NCI-H187 (cell line): Measurements from ENCODE around the gene LMTK3.

Source experiments
- DNase-seq, 2 experiments: peaks; one replicate each; lab custom pipeline; 2025; lab: John Stamatoyannopoulos, UW

LMTK3 gene

DNA sequence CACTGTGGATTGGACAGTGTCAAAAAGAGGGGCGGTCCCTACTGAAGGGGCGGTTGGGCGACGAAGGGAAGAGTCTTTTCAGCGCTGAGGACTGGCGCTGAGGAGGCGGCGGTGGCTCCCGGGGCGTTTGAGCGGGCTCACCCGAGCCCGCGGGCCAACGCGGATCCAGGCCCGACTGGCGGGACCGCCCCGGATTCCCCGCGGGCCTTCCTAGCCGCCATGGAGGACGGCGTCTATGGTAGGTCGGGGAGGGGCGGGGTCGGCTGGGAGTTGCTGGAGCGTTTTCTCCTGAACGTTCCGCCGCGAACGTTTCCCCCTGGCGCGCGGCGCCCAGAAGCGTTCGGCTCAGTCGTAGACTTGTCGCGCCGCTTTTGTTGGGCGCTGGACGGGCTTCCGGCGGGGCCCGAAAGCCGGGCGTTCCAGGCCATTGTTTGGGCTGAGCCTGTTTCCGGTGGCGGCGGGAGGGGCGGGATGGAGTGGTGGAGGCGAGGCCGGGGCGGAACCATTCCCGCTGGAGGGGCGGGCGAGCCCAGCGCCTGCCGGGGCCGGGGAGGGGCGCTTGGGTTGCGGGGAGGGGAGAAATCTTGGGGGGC lies 42.2 kb downstream of the LMTK3 start, which contains the start of gene CYTH2:
Gene CYTH2, plus strand, starts transcription at position 81 of the 593 bp plus-strand sequence. Its CDS starts 139 bp downstream, at position 220.
- DNase-seq, result peak; percentile 66 to 78

DNA sequence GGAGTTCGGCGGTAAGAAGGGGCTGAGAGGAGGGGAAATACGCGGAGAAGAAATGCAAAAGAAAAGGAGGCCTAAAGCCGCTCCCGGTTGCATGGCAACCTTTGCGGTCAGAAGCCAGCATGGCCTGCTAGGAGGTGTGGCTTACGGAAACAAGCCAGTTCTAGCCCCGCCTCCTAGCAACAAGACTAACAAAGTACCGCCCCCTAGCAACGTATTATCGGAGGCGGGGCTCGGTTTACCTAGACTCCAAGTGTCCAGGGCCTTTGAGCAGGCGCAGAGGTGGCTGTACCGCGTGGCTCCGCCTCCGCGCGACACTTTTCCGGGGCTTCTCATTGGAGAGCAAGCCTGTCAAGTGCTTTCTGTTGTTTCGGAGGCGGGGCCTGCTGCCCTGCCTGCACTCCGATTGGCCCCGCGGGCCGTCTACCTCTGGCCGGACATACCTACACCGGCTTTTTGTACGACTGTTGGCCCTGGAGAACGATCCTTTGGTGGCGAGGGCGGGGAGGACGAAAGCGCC lies 42.8 kb downstream of the LMTK3 start:
- DNase-seq, result peak; percentile 100

DNA sequence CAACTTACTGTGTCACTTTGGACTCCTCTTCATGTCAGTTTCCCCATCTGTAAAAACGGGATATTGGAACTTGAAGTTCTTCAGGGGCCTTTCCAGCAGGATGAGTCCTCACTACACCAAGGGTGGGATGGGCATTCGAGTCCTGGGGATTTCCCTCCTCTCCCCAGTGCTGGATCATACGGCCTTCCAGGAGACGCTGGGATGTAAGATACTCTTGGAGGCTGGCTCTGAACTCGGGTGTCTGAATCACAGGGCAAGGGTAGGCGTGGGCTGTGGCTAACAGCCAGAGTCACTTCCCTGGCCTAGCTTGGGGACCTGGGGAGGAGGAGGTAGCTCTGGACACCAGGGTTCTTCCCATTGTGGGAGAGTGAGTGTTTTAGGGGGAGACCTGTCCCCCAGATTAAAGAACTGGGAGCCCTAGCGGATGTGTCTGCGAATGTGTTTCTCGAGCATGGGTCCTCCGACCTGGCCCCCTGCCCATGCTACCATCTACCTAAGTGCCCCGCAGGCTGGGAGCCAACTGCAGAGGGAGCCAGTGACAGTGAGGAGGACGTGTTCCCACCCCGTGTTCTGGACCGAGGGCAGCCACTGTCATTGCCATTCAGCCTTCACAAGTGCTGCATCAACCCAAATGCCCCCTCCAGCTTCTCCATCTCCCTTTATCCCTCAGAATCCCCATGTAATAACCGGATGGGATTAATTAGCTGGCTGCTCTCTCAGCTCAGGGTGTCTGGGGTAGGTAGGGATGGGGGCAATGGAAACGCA lies 44.9 kb downstream of the LMTK3 start:
- no peak for DNase-seq

DNA sequence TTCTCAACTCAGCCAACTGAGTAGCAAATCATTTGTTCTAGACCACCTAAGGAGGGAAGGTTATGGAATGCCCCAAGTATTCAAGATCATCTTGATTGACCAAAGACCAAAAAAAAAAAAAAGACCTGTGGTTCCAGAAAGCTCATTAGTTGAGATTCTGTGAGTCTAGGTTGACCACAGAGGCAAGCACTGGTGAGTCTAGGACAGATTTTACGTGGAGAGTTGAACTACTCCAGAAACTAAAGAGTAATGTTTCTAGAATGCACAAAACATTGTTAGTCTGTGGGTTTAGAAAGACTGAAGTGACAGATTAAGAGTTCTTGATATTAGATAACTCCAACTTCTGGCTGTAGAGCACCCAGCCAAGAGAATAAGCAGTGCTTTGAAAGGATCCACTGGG lies 46.4 kb downstream of the LMTK3 start:
- no peak for DNase-seq

DNA sequence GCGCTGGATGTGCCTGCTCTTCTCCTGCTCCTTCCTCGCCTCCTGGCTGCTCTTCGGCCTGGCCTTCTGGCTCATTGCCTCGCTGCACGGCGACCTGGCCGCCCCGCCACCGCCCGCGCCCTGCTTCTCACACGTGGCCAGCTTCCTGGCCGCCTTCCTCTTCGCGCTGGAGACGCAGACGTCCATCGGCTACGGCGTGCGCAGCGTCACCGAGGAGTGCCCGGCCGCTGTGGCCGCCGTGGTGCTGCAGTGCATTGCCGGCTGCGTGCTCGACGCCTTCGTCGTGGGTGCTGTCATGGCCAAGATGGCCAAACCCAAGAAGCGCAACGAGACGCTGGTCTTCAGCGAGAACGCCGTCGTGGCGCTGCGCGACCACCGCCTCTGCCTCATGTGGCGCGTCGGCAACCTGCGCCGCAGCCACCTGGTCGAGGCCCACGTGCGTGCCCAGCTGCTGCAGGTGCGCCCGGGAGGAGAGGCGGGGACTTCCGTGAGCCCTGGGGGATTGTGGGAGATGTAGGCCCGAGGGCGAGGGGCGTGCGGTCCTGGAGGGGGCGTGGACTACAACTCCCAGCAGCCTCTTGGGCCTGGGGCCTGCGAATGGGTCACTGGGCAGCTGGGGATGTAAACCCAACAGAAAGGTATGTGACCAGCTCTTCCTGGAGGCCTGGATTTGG lies 49.5 kb downstream of the LMTK3 start:
- no peak for DNase-seq

DNA sequence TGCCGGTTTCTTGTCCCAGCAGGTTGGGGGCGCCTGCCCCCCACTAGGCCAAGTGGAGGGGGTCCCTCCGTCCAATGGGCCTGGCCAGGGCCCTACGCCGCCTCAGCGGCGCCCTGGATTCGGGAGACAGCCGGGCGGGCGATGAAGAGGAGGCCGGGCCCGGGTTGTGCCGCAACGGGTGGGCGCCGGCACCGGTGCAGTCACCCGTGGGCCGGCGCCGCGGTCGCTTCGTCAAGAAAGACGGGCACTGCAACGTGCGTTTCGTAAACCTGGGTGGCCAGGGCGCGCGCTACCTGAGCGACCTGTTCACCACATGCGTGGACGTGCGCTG lies 50.0 kb downstream of the LMTK3 start:
- DNase-seq, result no peak

DNA sequence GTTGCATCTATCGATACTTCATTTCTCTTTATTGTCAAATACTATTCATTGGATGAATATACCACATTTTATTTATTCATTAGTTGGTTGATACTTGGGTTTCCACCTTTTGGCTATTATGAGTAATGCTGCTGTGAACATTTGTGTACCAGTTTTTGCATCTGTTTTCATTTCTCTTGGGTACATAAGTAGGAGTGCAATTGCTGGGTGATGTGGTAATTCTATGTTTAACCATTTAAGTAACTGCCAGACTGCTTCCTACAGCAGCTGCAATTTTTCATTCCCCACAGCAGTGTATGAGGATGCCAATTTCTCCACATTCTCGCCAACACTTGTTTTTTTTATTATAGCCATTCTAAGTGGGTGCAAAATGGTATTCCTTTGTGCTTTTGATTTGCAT lies 53.6 kb downstream of the LMTK3 start:
- DNase-seq, result no peak

DNA sequence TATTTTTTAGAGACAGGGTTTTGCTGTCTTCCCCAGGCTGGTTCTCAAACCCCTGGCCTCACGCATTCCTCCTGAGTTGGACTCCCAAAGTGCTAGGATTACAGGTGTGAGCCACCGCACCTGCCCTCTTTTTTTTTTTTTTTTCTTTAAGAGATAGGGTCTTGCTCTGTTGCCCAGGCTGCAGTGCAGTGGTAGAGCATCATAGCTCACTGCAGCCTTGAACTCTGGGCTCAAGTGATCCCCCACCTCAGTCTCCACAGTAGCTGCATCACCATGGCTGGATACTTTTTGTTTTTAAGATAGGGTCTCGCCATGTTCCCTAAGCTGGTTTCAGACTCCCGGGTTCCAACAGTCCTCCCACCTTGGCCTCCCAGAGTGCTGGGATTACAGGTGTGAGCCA lies 54.8 kb downstream of the LMTK3 start:
- DNase-seq, result no peak

DNA sequence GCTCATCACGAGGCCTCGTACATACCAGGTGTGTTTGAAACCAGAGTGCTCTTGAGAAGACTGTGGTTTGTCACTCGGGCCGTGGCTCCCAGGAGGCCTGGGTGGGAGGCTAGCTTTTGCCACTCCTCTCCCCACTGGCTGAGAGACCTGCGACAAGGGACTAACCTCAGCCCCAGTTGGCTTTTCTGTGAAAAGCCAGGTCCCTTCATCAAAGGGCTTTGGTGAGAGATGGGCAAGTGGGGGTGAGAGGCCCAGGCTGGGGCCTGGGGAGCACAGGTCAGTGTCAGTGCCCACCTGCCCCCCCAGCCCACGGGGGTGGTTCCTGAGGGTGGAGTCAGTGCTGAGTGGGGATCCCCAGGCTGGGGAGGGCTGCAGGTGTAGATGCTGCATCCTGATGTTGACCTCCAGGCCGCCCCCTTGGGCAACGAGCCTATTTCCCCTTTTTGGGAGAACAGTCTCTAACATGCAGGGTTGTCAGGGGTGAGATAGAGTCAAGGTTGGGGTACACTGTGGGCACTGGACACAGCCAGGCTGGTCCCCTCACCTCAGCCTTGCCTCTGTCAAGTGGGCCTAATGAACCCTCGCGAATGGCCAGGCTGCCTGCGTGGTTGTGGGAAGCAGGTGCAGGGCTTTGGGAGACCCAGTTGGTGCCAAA lies 55.6 kb downstream of the LMTK3 start:
- DNase-seq, result no peak

DNA sequence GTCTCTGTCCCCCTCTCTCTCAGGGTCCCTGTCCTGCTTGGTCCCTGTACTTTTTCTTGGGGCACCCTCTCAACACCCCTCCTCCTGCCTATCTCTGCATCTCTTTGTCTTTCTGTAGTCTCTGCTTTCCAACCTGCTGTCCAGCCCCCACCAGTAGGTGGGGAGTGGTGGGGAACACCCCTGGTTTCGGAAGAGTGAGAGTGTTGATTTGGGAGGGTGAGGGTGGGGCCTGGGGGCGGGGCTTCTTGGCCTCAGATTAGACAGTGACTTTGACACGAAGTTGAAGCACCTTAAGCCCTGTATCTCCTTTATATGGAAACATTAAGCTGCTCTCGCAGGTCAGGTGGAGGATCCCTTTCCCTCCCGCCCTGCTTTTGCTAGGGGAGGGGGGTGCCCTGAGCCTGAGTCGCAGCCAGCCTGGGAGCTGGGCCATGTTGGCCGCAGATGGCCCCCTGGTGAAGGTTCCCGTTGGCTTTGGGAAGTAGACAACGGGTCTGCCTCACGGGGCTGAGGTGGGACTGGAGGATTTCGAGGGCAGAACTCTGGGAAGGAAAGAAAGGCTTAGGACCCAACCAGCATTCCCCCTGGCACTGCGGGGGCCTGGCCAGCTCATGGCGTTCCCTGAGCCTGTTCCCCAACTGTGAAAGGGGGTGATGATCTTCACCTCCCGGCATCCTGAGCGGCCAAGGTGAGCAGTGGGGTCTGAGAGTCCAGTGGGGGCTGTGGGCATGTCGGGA lies 56.3 kb downstream of the LMTK3 start, which contains the start of gene KCNJ14:
Gene KCNJ14, plus strand, starts transcription at position 404 of the 737 bp plus-strand sequence. CDS start 6,151 bp downstream, outside the sequence.
- no peak for DNase-seq

DNA sequence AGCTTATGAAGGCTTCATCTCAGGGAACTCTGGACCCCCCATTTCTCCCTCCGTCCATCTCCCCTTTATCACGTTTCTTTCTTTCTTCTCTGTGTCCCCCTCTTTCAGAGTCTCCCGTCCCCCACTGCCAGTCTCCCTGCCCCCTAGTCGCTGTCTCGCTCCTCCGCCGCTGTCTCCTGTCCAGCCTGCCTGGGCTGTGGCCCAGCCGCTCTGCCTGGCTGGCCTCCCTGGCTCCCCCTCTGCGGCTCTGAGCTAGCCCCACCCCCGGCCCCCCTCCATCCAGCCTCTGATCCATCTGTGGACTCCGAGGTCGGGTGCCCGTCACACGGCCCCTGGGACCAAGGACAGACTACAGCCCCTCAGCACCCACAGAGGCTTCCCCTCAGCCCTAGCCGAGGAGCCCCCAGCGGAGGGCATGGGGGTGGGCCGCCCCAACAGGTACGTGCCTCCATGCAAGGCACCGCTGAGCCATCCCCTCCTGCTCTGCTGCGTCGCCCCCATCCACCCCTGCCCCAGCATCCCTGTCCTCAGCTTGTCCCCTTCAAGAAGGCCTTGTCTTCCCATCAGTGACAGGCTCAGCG lies 57.4 kb downstream of the LMTK3 start:
- DNase-seq, result no peak

DNA sequence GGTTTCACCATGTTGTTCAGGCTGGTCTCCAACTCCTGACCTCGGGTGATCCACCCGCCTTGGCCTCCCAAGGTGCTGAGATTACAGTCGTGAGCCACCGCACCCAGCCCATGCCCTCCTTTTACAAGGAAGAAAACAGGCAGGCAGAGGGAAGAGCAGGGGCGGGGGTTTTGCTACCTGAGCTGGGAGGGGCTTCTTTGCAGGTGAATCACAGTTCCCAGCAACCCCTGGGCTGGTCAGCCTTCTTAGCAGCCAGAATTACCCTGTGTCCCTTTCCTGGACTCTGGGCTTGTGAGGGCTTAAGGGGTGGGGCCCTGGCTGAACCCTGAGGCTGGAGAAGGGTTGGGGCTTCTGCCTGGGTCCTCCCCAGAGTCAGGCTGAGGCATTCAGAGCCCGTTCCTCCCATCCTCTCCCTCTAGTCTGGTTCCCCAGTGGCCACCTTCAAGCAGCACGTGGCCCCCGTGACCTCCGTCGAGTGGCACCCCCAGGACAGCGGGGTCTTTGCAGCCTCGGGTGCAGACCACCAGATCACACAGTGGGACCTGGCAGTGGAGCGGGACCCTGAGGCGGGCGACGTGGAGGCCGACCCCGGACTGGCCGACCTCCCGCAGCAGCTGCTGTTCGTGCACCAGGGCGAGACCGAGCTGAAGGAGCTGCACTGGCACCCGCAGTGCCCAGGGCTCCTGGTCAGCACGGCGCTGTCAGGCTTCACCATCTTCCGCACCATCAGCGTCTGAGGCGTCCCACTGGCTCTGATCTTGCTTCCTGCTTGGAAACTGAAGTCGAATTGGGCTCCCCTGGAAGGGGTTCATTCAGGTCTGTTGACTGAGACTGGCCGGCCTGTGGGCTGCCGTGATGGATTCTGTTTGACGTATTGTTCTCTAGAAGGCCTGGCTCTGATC lies 59.1 kb downstream of the LMTK3 start:
- no peak for DNase-seq

DNA sequence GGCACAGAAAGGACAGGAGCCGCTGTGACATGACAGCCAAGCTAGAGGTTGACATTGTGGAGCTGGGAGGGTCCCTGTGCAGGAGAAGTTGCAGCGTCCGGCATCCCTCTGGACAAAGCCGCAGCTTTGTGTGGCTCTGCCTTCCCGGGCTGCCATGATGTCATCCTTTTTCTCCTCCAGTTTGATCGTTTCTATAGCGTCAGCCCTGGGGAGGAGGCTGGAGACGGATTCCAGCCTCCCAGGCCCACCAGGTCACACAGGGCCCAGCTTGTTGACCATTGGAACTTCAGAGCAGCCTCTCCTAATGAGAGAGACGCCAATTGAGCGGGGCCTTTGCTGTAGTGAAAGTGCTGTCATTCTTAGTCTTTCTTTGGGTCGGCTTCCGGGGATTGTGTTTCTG lies 60.0 kb downstream of the LMTK3 start:
- DNase-seq, result no peak

DNA sequence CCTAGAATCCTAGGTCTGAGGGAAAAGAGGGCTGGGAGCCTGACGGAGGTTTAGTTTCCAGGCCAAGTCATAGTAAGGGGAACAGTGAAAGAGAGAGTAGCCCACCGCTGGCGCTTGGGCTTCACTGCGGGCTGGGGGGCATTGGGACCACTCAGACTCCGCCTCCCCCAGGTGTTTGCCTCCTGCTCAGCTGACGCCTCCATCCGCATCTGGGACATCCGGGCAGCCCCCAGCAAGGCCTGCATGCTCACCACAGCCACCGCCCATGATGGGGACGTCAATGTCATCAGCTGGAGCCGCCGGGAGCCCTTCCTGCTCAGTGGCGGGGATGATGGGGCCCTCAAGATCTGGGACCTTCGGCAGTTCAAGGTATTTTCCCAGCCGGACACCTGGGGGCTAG lies 60.8 kb downstream of the LMTK3 start:
- no peak for DNase-seq

DNA sequence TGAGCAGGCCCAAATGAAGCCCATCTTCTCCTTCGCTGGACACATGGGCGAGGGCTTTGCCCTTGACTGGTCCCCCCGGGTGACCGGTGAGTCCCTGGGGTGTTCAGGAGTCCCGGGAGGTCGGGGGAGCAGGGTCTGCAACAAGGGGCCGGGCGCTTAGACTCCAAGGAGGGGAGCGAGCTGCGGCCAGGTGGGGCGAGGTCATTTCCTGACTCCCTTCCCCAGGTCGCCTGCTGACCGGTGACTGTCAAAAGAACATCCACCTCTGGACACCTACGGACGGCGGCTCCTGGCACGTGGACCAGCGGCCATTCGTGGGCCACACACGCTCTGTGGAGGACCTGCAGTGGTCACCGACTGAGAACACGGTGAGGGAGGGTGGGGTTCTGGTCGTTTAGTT lies 61.2 kb downstream of the LMTK3 start:
- DNase-seq, result no peak

DNA sequence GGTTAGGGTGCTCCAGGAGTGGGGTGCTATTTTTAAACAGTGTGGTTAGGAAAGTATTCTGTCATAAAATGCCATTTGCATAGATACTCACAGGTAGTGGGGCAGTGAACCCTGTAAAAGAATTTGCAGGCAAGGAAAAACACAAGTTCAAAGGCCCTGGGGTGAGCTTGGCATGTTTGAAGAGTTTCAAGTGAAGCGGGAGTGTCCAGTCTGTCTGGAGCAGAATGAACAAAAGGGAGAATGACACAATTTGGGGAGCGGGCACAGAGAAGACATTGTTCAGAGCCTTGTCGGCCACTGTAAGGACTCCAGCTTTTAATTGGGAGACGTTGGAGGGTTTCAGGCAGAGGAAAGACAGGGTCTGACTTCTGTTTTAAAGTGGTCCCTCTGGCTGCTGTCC lies 63.1 kb downstream of the LMTK3 start:
- DNase-seq, result no peak

DNA sequence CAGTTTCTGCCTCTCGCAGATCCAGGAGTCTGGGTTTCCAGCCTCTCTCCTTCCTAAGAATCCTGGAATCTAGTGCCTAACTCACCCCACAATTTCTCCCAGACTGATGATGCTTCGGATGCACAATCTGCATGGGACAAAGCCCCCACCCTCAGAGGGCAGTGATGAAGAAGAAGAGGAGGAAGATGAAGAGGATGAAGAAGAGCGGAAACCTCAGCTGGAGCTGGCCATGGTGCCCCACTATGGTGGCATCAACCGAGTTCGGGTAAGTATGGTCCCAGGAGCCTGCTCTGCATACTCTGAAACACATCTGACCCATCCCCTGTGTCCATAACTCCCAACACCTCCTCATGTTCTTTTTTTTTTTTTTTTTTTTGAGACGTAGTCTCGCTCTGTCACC lies 65.1 kb downstream of the LMTK3 start:
- no peak for DNase-seq

DNA sequence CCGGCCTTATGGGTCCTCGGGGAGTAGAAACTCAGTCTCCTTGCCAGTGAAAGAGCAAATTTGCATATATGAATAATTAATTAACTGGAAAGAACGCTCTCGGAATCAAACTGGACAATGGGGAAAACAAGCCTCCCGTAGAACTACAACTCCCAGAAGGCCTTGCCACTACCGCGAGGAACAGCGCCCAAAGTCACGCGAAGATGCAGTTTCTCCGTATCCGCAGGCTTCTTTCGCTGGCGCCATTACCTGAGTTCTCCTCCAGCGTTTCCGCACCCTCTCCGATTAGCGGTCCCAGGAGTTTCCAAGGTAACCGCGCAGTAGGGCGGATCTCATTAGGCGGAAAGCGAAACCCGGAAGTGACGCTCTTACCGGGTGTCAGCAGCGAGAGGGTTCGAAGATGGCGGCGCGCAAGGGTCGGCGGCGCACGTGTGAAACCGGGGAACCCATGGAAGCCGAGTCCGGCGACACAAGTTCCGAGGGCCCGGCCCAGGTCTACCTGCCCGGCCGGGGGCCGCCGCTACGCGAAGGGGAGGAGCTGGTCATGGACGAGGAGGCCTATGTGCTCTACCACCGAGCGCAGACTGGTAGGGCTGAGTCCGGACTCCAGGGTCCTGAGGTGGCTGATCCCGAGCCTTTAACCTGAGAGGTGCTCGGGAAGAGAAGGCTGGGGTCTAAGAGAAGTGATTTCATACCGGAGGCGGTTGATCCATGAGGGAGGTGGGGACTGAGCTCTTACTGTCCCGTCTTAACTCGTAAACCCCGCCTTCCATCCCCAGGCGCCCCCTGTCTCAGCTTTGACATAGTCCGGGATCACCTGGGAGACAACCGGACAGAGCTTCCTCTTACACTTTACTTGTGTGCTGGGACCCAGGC lies 65.8 kb downstream of the LMTK3 start, which contains the start of gene GRWD1:
Gene GRWD1, plus strand, starts transcription at position 378 of the 876 bp plus-strand sequence. Its CDS starts 23 bp downstream, at position 401.
- DNase-seq, result peak; percentile 88 to 96

DNA sequence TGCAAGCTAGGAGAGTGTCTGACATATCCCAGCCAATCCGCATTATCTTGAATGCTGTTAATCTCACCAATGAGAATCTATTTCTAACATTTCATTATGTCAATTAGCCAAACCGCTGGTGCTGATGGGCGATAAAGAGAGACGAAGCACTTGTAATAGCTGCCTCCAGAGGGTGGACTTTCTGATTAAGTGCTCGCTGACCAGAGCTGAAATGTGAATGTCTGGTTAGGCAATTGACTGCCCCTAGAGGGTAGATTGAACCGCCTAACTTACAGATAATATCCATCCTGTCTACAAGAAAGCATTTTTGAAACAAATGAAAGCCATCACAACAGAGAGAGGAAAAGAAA lies 66.4 kb downstream of the LMTK3 start:
- peak; percentile 26 to 86 for DNase-seq

DNA sequence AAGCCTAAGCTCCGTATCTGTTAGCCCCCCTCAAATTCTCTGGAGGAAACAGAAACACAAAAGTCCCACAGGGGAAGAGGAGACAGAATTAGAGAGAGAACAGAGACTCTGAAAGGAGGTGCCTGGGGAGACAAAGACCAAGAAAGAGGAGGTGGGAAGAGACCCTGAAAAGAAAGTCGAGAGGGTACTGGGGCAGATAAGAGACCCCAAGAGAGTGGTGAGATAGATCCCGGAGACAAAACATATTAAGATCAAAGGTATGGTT lies 66.8 kb downstream of the LMTK3 start:
- DNase-seq, result peak in 1 of 2 experiments; percentile 58
